ENCODE data around the gene MYH15.

Gene MYH15

DNA sequence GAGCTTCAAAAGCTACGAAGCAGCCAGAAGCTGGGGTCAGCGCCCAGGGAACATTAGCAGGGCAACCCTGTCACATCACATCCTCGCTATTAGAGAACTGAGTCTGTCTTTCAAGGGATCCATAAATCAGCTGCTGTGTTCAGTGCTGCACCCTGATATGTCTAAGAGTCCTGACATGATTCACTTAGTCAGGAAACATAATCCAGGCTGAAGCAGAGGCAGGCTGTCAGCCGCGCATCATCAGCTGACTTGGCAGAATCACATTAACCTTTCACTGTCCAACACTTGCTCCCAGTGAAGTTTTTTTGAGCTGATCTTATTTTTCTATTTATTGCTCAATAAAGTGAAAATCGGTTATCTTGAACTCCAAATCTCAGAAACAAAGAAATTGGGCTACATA, 23.5 kb downstream of the MYH15 start:
- H3K27ac ChIP-seq = no peak overlapping the region
- ChIA-PET POLR2A (ENCODE audit: low non-redundant PET) (no interaction called here), CTCF (interaction anchor here (3.1 kb wide), 1 partner anchor 9 kb away, joined by 14 read pairs; no protein-coding TSS in a partner anchor)
- DNase-seq (ENCODE audit: low spot score) = peak; percentile 34
- TF ChIP-seq, protein P1, sequence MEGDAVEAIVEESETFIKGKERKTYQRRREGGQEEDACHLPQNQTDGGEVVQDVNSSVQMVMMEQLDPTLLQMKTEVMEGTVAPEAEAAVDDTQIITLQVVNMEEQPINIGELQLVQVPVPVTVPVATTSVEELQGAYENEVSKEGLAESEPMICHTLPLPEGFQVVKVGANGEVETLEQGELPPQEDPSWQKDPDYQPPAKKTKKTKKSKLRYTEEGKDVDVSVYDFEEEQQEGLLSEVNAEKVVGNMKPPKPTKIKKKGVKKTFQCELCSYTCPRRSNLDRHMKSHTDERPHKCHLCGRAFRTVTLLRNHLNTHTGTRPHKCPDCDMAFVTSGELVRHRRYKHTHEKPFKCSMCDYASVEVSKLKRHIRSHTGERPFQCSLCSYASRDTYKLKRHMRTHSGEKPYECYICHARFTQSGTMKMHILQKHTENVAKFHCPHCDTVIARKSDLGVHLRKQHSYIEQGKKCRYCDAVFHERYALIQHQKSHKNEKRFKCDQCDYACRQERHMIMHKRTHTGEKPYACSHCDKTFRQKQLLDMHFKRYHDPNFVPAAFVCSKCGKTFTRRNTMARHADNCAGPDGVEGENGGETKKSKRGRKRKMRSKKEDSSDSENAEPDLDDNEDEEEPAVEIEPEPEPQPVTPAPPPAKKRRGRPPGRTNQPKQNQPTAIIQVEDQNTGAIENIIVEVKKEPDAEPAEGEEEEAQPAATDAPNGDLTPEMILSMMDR (conservative IDR thresholded peaks at IDR 0.05; ENCODE audit: low read depth) = no peak

- ChIA-PET POLR2A (ENCODE audit: low non-redundant PET) (no interaction called here), CTCF (interaction anchor here (3.1 kb wide), 1 partner anchor 9 kb away, joined by 14 read pairs; no protein-coding TSS in a partner anchor)
- TF ChIP-seq, protein P1 (conservative IDR thresholded peaks at IDR 0.05; ENCODE audit: low read depth) = no peak
- no peak overlapping the region for H3K27ac ChIP-seq
- DNase-seq (ENCODE audit: low spot score) = no peak
These were observed 24.1 kb downstream of the MYH15 start for GRCh38 chr3:108486338-108486737.

DNA sequence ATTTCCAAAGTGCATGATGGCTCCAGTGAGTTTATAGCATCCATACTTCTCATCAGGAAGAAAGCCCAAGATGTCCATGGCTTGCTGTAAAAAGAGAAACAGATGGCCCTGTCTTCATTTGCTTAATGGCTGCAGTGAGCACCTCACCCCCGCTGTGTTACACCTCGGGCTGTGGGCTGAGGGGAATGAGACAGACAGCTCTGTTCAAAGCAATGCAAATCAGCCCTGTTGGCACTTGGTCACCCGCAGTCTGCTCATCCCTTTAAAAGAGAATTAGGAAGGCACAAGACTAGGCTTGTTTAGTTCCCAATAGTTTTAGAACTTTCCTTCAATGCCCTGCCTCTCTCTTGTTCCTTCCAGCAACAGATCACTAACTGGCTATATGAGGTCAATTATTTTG, 25.2 kb downstream of the MYH15 start:
- DNase-seq (ENCODE audit: low spot score) = no peak
- no peak overlapping the region for H3K27ac ChIP-seq
- CTCF ChIA-PET = interaction anchor here (0.5 kb wide), 1 partner anchor 41 kb away, joined by 3 read pairs; no protein-coding TSS in a partner anchor
- TF ChIP-seq, protein P1 (conservative IDR thresholded peaks at IDR 0.05; ENCODE audit: low read depth) = no peak
- POLR2A ChIA-PET (ENCODE audit: low non-redundant PET) = no interaction called here

DNA sequence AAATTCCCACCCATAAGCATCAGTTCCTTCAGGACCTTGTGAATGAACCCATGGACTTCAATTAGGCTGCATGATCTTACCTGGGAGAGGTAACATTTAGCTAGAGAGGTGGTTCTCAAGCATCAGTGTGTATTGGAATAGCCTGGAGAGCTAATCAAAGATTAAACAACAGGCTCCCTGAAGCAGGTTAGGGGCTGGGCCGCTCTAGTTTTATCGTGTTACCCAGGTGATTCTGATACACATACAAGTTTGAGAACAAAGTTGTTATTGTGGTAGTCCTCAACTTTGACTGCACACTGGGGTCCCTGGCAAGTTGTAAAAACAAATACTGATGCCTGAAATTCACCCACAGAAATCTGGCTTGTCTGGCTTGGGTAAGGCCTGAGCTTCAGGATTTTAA, 31.2 kb downstream of the MYH15 start:
- no peak for DNase-seq (ENCODE audit: low spot score)
- CTCF ChIA-PET = no interaction called here
- POLR2A ChIA-PET (ENCODE audit: low non-redundant PET) = no interaction called here
- TF ChIP-seq, protein P1 (conservative IDR thresholded peaks at IDR 0.05; ENCODE audit: low read depth) = no peak
- no peak overlapping the region for H3K27ac ChIP-seq

DNA sequence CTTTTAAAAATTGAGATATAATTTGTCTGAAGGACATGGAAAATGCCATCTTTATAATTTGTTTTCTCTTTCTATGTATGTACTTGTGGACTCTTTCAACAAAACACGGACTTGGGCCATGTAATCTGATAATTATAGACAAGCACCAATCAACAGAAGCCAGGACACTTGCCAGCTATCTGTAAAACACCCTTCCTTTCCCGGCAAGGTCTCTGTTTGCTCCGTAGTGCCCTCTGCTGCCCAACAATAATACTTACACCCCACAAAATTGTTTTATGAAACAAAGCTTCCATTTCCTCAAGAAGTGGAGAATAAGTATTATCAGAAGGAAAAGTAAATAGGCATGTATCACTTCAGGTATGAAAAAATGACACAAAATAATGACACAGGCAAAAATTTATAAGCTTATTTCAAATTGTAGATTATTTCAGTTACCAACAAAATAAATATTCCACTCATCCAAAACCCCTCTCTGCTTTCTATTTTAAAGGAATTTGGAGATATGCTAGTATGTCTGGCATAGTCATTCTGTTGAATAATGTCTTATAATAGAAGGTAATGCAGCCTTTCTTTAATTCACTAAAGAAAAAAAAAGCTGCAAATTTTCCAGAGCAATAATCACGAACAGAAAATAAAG, 32.8 kb downstream of the MYH15 start:
- ChIA-PET POLR2A (ENCODE audit: low non-redundant PET) (no interaction called here), CTCF (interaction anchor here (0.5 to 1.6 kb wide), 29 partner anchors 8 to 896 kb away, joined by 3 to 14 read pairs (median 3); no protein-coding TSS in a partner anchor)
- peak; percentile 41 for DNase-seq (ENCODE audit: low spot score)
- TF ChIP-seq, protein P1 (conservative IDR thresholded peaks at IDR 0.05; ENCODE audit: low read depth) = peak; percentile 78
- no peak overlapping the region for H3K27ac ChIP-seq

- no peak overlapping the region for H3K27ac ChIP-seq
- no peak for DNase-seq (ENCODE audit: low spot score)
- POLR2A ChIA-PET (ENCODE audit: low non-redundant PET) = no interaction called here
- CTCF ChIA-PET = interaction anchor here (0.7 to 0.9 kb wide), 2 partner anchors 537 to 548 kb away, joined by 3 to 5 read pairs; no protein-coding TSS in a partner anchor
- TF ChIP-seq, protein P1 (conservative IDR thresholded peaks at IDR 0.05; ENCODE audit: low read depth) = no peak
These were observed 35.1 kb downstream of the MYH15 start for GRCh38 chr3:108475220-108475782.

Measured in RWPE1 (cell line).